GM23338 (cell line): ENCODE results near the gene GPN2.

Experiments used
- CREB1 ChIP-seq: fragments of 250-450 bp; sonication (Bioruptor Pico); IDR thresholded peaks from 2 replicates; pipeline ENCODE4 v1.5.0; 2020; ENCODE audit warnings: low read depth, mild to moderate bottlenecking, moderate library complexity
- CTCF ChIP-seq, 2 experiments: fragments of 200-600 bp in 1 of 2; sonication (generic) in 1 of 2; conservative IDR thresholded peaks; 2 replicates each; pipeline versions ENCODE4 v1.5.1 to v1.6.1; 2016 to 2017; ENCODE audit warnings: antibody characterized with exemption in 2 of 2, low read depth in 2 of 2, mild to moderate bottlenecking in 2 of 2, moderate library complexity in 1 of 2
- ETS1 ChIP-seq: IDR thresholded peaks from 2 replicates; pipeline ENCODE4 v1.6.1; 2016; ENCODE audit warnings: antibody characterized with exemption
- EZH2 ChIP-seq: fragments of 200-600 bp; sonication (generic); IDR thresholded peaks from one replicate; pipeline ENCODE4 v1.8.0; 2017; ENCODE audit warnings: antibody characterized with exemption, mild to moderate bottlenecking, low read depth; ENCODE audit not compliant: unreplicated experiment
- EZH2phosphoT487 ChIP-seq: fragments of 200-600 bp; sonication (generic); IDR thresholded peaks from one replicate; pipeline ENCODE4 v1.8.1; 2018; ENCODE audit warnings: antibody characterized with exemption; ENCODE audit not compliant: unreplicated experiment
- JUNB ChIP-seq: IDR thresholded peaks from one replicate; pipeline ENCODE4 v1.6.1; 2016; ENCODE audit warnings: antibody characterized with exemption; ENCODE audit not compliant: unreplicated experiment
- NANOG ChIP-seq: IDR thresholded peaks from 2 replicates; pipeline ENCODE4 v1.6.1; 2016; ENCODE audit warnings: antibody characterized with exemption, borderline replicate concordance
- POLR2AphosphoS5 ChIP-seq: IDR thresholded peaks from 2 replicates; pipeline ENCODE4 v1.6.1; 2016; ENCODE audit warnings: antibody characterized with exemption, low read depth
- REST ChIP-seq: IDR thresholded peaks from one replicate; pipeline ENCODE4 v1.6.1; 2018; ENCODE audit warnings: antibody characterized with exemption; ENCODE audit not compliant: unreplicated experiment
- STAT1 ChIP-seq: IDR thresholded peaks from one replicate; pipeline ENCODE4 v1.6.1; 2016; ENCODE audit warnings: antibody characterized with exemption; ENCODE audit not compliant: unreplicated experiment
- ZNF114 ChIP-seq: fragments of 250-450 bp; sonication (Bioruptor Pico); IDR thresholded peaks from 2 replicates; pipeline ENCODE4 v1.5.0; 2020; ENCODE audit warnings: mild to moderate bottlenecking, moderate library complexity
- ZNF331 ChIP-seq: fragments of 250-450 bp; sonication (Bioruptor Pico); IDR thresholded peaks from 2 replicates; pipeline ENCODE4 v1.5.0; 2020; ENCODE audit warnings: low read depth, mild to moderate bottlenecking, moderate library complexity

GRCh38 chr1:26912147-26912490 is 22.0 kb upstream of the GPN2 start:
- TF ChIP-seq POLR2AphosphoS5 (no peak), ZNF114 (CRISPR knock-in tag) (no peak), CTCF (conservative IDR thresholded peaks at IDR 0.05; ENCODE audit: low read depth in 2 of 2) (no peak), EZH2 (no peak), CREB1 (CRISPR knock-in tag) (no peak), REST (no peak), ZNF331 (CRISPR knock-in tag) (no peak), EZH2phosphoT487 (no peak), JUNB (no peak), ETS1 (no peak), NANOG (no peak), STAT1 (no peak)
